ENCODE data around the gene RSPO3. TPM values are rescaled to one million over a fixed set of nuclear protein-coding genes. Genes with fewer than 3 reads are reported as not detected.

Gene RSPO3
- total and polyA plus RNA-seq, 2 experiments from 2014 or later, result 1.4 to 2.9 TPM

GRCh38 chr6:127077886-127078285 lies 40.6 kb upstream of the RSPO3 start:
- H3K36me3 ChIP-seq (ENCODE audit: low read depth), result no peaks in the 10 kb centered on the region
- no peaks in the 10 kb centered on the region for H3K4me1 ChIP-seq (ENCODE audit: insufficient read depth)
- H3K9me2 ChIP-seq (ENCODE audit: insufficient read depth), result no peaks in the 10 kb centered on the region
- no peak overlapping the region for H3K4me3 ChIP-seq
- H3K9ac ChIP-seq, result no peak overlapping the region
- H3K27ac ChIP-seq, result no peak overlapping the region
- in situ Hi-C loops (cut with MboI), result no loop called here
- no peak for TF ChIP-seq EZH2 (IDR thresholded peaks at IDR 0.05; ENCODE audit: insufficient read depth, poor library complexity, severe bottlenecking)
- TF ChIP-seq EZH2phosphoT487 (IDR thresholded peaks at IDR 0.05; ENCODE audit: insufficient read depth, low read depth), result no peak
- no peak overlapping the region for H2AFZ ChIP-seq
- 96 to 100% methylated on average over 2 of the region's 2 CpGs for WGBS, 2 experiments (ENCODE audit: low coverage in 1 of 2, low lambda C conversion rate in 2 of 2, missing lambda C conversion rate in 2 of 2)
- H3K79me2 ChIP-seq (ENCODE audit: insufficient read depth), result no peaks in the 10 kb centered on the region
- no peaks in the 10 kb centered on the region for H3F3A ChIP-seq (ENCODE audit: insufficient read depth)
- H3K27me3 ChIP-seq (replicated peaks; ENCODE audit: insufficient read depth), result no peaks in the 10 kb centered on the region
- H3K9me3 ChIP-seq (ENCODE audit: low read depth), result no peaks in the 10 kb centered on the region
- no peaks in the 10 kb centered on the region for H4K20me1 ChIP-seq (ENCODE audit: insufficient read depth)
- H3K4me2 ChIP-seq (ENCODE audit: unreplicated experiment), result no peak overlapping the region
- DNase-seq, result no peak

- no peak overlapping the region for H3K27ac ChIP-seq
- no peak overlapping the region for H3K4me2 ChIP-seq (ENCODE audit: unreplicated experiment)
- no peaks in the 10 kb centered on the region for H4K20me1 ChIP-seq (ENCODE audit: insufficient read depth)
- H3K4me3 ChIP-seq, result no peak overlapping the region
- TF ChIP-seq EZH2 (IDR thresholded peaks at IDR 0.05; ENCODE audit: insufficient read depth, poor library complexity, severe bottlenecking) (no peak), EZH2phosphoT487 (IDR thresholded peaks at IDR 0.05; ENCODE audit: insufficient read depth, low read depth) (no peak)
- H2AFZ ChIP-seq, result no peak overlapping the region
- no peaks in the 10 kb centered on the region for H3F3A ChIP-seq (ENCODE audit: insufficient read depth)
- H3K9me2 ChIP-seq (ENCODE audit: insufficient read depth), result no peaks in the 10 kb centered on the region
- WGBS, 2 experiments (ENCODE audit: low coverage in 1 of 2, low lambda C conversion rate in 2 of 2, missing lambda C conversion rate in 2 of 2), result 93% methylated on average over 5 of the region's 5 CpGs
- no peaks in the 10 kb centered on the region for H3K9me3 ChIP-seq (ENCODE audit: low read depth)
- no peaks in the 10 kb centered on the region for H3K4me1 ChIP-seq (ENCODE audit: insufficient read depth)
- no peaks in the 10 kb centered on the region for H3K79me2 ChIP-seq (ENCODE audit: insufficient read depth)
- no peaks in the 10 kb centered on the region for H3K36me3 ChIP-seq (ENCODE audit: low read depth)
- H3K9ac ChIP-seq, result no peak overlapping the region
- DNase-seq, result no peak
- no peaks in the 10 kb centered on the region for H3K27me3 ChIP-seq (replicated peaks; ENCODE audit: insufficient read depth)
- in situ Hi-C loops (cut with MboI), result no loop called here
Observed at GRCh38 chr6:127078669-127079068, 39.8 kb upstream of the RSPO3 start.

- TF ChIP-seq EZH2phosphoT487 (IDR thresholded peaks at IDR 0.05; ENCODE audit: insufficient read depth, low read depth), result no peak
- TF ChIP-seq EZH2 (IDR thresholded peaks at IDR 0.05; ENCODE audit: insufficient read depth, poor library complexity, severe bottlenecking), result no peak
- no peak overlapping the region for H3K4me2 ChIP-seq (ENCODE audit: unreplicated experiment)
- no peaks in the 10 kb centered on the region for H3K36me3 ChIP-seq (ENCODE audit: low read depth)
- no peak overlapping the region for H3K4me3 ChIP-seq
- H3K9me3 ChIP-seq (ENCODE audit: low read depth), result no peaks in the 10 kb centered on the region
- no peaks in the 10 kb centered on the region for H3K4me1 ChIP-seq (ENCODE audit: insufficient read depth)
- no peaks in the 10 kb centered on the region for H3K27me3 ChIP-seq (replicated peaks; ENCODE audit: insufficient read depth)
- no peak overlapping the region for H3K9ac ChIP-seq
- in situ Hi-C loops (cut with MboI), result no loop called here
- H3F3A ChIP-seq (ENCODE audit: insufficient read depth), result no peaks in the 10 kb centered on the region
- no peak overlapping the region for H3K27ac ChIP-seq
- H3K9me2 ChIP-seq (ENCODE audit: insufficient read depth), result no peaks in the 10 kb centered on the region; the same call in 1 of the 2 replicates
- no peak for DNase-seq
- H3K79me2 ChIP-seq (ENCODE audit: insufficient read depth), result no peaks in the 10 kb centered on the region
- H2AFZ ChIP-seq, result no peak overlapping the region
- no peaks in the 10 kb centered on the region for H4K20me1 ChIP-seq (ENCODE audit: insufficient read depth)
Observed at GRCh38 chr6:127079681-127080080, 38.8 kb upstream of the RSPO3 start.

- no peak for TF ChIP-seq EZH2 (IDR thresholded peaks at IDR 0.05; ENCODE audit: insufficient read depth, poor library complexity, severe bottlenecking)
- no peak for TF ChIP-seq EZH2phosphoT487 (IDR thresholded peaks at IDR 0.05; ENCODE audit: insufficient read depth, low read depth)
- no peaks in the 10 kb centered on the region for H3K9me3 ChIP-seq (ENCODE audit: low read depth)
- in situ Hi-C loops (cut with MboI), result no loop called here
- WGBS, 2 experiments (ENCODE audit: low coverage in 1 of 2, low lambda C conversion rate in 2 of 2, missing lambda C conversion rate in 2 of 2), result 93 to 95% methylated on average over 3 of the region's 3 CpGs
- H3F3A ChIP-seq (ENCODE audit: insufficient read depth), result no peaks in the 10 kb centered on the region
- H3K4me3 ChIP-seq, result no peak overlapping the region
- H3K4me1 ChIP-seq (ENCODE audit: insufficient read depth), result no peaks in the 10 kb centered on the region
- H3K9me2 ChIP-seq (ENCODE audit: insufficient read depth), result no peaks in the 10 kb centered on the region; the same call in 1 of the 2 replicates
- H3K27ac ChIP-seq, result no peak overlapping the region
- no peaks in the 10 kb centered on the region for H4K20me1 ChIP-seq (ENCODE audit: insufficient read depth)
- no peaks in the 10 kb centered on the region for H3K79me2 ChIP-seq (ENCODE audit: insufficient read depth)
- no peak for DNase-seq
- H3K27me3 ChIP-seq (replicated peaks; ENCODE audit: insufficient read depth), result no peaks in the 10 kb centered on the region
- H3K4me2 ChIP-seq (ENCODE audit: unreplicated experiment), result no peak overlapping the region
- no peaks in the 10 kb centered on the region for H3K36me3 ChIP-seq (ENCODE audit: low read depth)
- no peak overlapping the region for H2AFZ ChIP-seq
- no peak overlapping the region for H3K9ac ChIP-seq
Observed at GRCh38 chr6:127080081-127080480, 38.4 kb upstream of the RSPO3 start.

All from GM23248 (cell line).